Astrocyte (in vitro differentiated cells and primary cell): Measurements from ENCODE around the gene BRMS1L. TPM values are rescaled to one million over a fixed set of nuclear protein-coding genes. Genes with fewer than 3 reads are reported as not detected.

Source experiments
- DNase-seq: peaks from one replicate; pipeline ENCODE4 v3.0.0-alpha.2; 2010; ENCODE audit warnings: low read depth
- FAIRE-seq: peaks from 2 replicates; lab custom pipeline; 2011; peaks lifted over from hg19 to GRCh38; lab: Jason Lieb, UNC
- H2AFZ ChIP-seq: 2 replicates; pipeline ENCODE4 v1.6.0; 2012; ENCODE audit warnings: low read depth, low read length, inconsistent platforms
- H3K27ac ChIP-seq: 2 replicates; pipeline ENCODE4 v1.5.1; 2011; ENCODE audit warnings: low read depth, low read length, inconsistent platforms
- H3K27me3 ChIP-seq: 2 replicates; pipeline ENCODE4 v1.6.0; 2011; ENCODE audit warnings: low read length, inconsistent platforms; ENCODE audit not compliant: insufficient read depth
- H3K36me3 ChIP-seq: 2 replicates; pipeline ENCODE4 v1.5.1; 2011; ENCODE audit warnings: low read length, inconsistent platforms; ENCODE audit not compliant: insufficient read depth
- H3K4me1 ChIP-seq: 2 replicates; pipeline ENCODE4 v1.5.1; 2011; ENCODE audit warnings: low read length, inconsistent platforms; ENCODE audit not compliant: insufficient read depth
- H3K4me2 ChIP-seq: 2 replicates; pipeline ENCODE4 v1.6.0; 2012; ENCODE audit warnings: low read length, inconsistent platforms
- H3K4me3 ChIP-seq: 2 replicates; pipeline ENCODE4 v1.5.1; 2011; ENCODE audit warnings: low read depth, mild to moderate bottlenecking, low read length, inconsistent platforms; ENCODE audit not compliant: insufficient read depth
- H3K79me2 ChIP-seq: 2 replicates; pipeline ENCODE4 v1.6.0; 2012; ENCODE audit warnings: mild to moderate bottlenecking, low read length, inconsistent platforms; ENCODE audit not compliant: insufficient read depth
- H3K9ac ChIP-seq: 2 replicates; pipeline ENCODE4 v1.6.0; 2012; ENCODE audit warnings: mild to moderate bottlenecking, low read length, inconsistent platforms
- H3K9me3 ChIP-seq: 2 replicates; pipeline ENCODE4 v1.5.1; 2012; ENCODE audit warnings: low read depth, mild to moderate bottlenecking, low read length, inconsistent platforms; ENCODE audit not compliant: insufficient read depth
- H4K20me1 ChIP-seq: 2 replicates; pipeline ENCODE4 v1.6.0; 2012; ENCODE audit warnings: low read length, inconsistent platforms; ENCODE audit not compliant: insufficient read depth
- H3K27ac Mint-ChIP-seq: one replicate; pipeline ENCODE4 v1.8.0; 2021; ENCODE audit warnings: mild to moderate bottlenecking, mixed read lengths; ENCODE audit not compliant: unreplicated experiment
- H3K27me3 Mint-ChIP-seq: one replicate; pipeline ENCODE4 v1.8.0; 2021; ENCODE audit warnings: low read depth, mixed read lengths; ENCODE audit not compliant: unreplicated experiment
- H3K36me3 Mint-ChIP-seq: one replicate; pipeline ENCODE4 v1.8.0; 2021; ENCODE audit warnings: low read depth, mixed read lengths; ENCODE audit not compliant: unreplicated experiment
- H3K4me1 Mint-ChIP-seq: one replicate; pipeline ENCODE4 v1.8.0; 2021; ENCODE audit warnings: low read depth, mixed read lengths; ENCODE audit not compliant: unreplicated experiment
- H3K4me3 Mint-ChIP-seq: one replicate; pipeline ENCODE4 v1.8.0; 2021; ENCODE audit warnings: mild to moderate bottlenecking, moderate library complexity, mixed read lengths; ENCODE audit not compliant: unreplicated experiment
- H3K9me3 Mint-ChIP-seq: one replicate; pipeline ENCODE4 v1.8.0; 2021; ENCODE audit warnings: mild to moderate bottlenecking, mixed read lengths; ENCODE audit not compliant: unreplicated experiment
- CTCF ChIP-seq: IDR thresholded peaks from 2 replicates; pipeline ENCODE4 v1.5.1; 2011; ENCODE audit warnings: low read depth, mild to moderate bottlenecking, inconsistent platforms, low read length, moderate library complexity; ENCODE audit not compliant: insufficient read depth
- EZH2 ChIP-seq: IDR thresholded peaks from 2 replicates; pipeline ENCODE4 v1.6.1; 2012; ENCODE audit warnings: mild to moderate bottlenecking, low read length, inconsistent platforms; ENCODE audit not compliant: insufficient read depth
- total RNA-seq: library from RNA; stranded (reverse); gene quantifications from 2 replicates; pipeline ENCODE4 v1.2.1, GENCODE V29; 2021

BRMS1L gene
- total RNA-seq, 1 donor from 2014 or later = 12.0 TPM

- no peaks in the 10 kb centered on the region for H3K27me3 ChIP-seq
- no peak for FAIRE-seq
- TF ChIP-seq CTCF = peak; percentile 81
- no peak for TF ChIP-seq EZH2
Observed at GRCh38 chr14:35883677-35884293, 57.6 kb downstream of the BRMS1L start.

GRCh38 chr14:35890308-35890707 is 64.2 kb downstream of the BRMS1L start:
- TF ChIP-seq EZH2 (no peak), CTCF (no peak)
- H4K20me1 ChIP-seq = no peaks in the 10 kb centered on the region
- Mint-ChIP-seq H3K9me3 (peaks cover 8% of the 10 kb centered on the region), H3K4me1 (no peaks in the 10 kb centered on the region), H3K4me3 (no peak overlapping the region), H3K27ac (no peak overlapping the region), H3K36me3 (peaks cover 1% of the 10 kb centered on the region), H3K27me3 (no peaks in the 10 kb centered on the region)
- no peaks in the 10 kb centered on the region for H3K27me3 ChIP-seq
- no peak for FAIRE-seq
- no peak overlapping the region for H3K9ac ChIP-seq
- H3K9me3 ChIP-seq = no peaks in the 10 kb centered on the region
- no peak overlapping the region for H3K27ac ChIP-seq
- H3K36me3 ChIP-seq = no peaks in the 10 kb centered on the region
- no peak overlapping the region for H3K4me2 ChIP-seq
- no peak overlapping the region for H2AFZ ChIP-seq
- no peak for DNase-seq
- H3K4me1 ChIP-seq = no peaks in the 10 kb centered on the region
- no peak overlapping the region for H3K4me3 ChIP-seq
- H3K79me2 ChIP-seq = no peaks in the 10 kb centered on the region

More at GRCh38 chr14:35883677-35884293, 57.6 kb downstream of the BRMS1L start:
- H3K79me2 ChIP-seq = no peaks in the 10 kb centered on the region
- no peaks in the 10 kb centered on the region for H4K20me1 ChIP-seq
- DNase-seq = no peak
- H3K4me2 ChIP-seq = no peak overlapping the region
- no peaks in the 10 kb centered on the region for H3K36me3 ChIP-seq
- no peak overlapping the region for H3K27ac ChIP-seq
- H3K4me1 ChIP-seq = peaks cover 8% of the 10 kb centered on the region
- H3K9me3 ChIP-seq = no peaks in the 10 kb centered on the region
- no peaks in the 10 kb centered on the region for H3K9me3 Mint-ChIP-seq
- no peak overlapping the region for H3K27ac Mint-ChIP-seq
- H3K27me3 Mint-ChIP-seq = no peaks in the 10 kb centered on the region
- H3K4me3 ChIP-seq = no peak overlapping the region
- no peak overlapping the region for H3K9ac ChIP-seq
- H3K4me1 Mint-ChIP-seq = peaks cover 5% of the 10 kb centered on the region
- no peaks in the 10 kb centered on the region for H3K36me3 Mint-ChIP-seq
- H2AFZ ChIP-seq = no peak overlapping the region
- no peak overlapping the region for H3K4me3 Mint-ChIP-seq

- no peak for TF ChIP-seq EZH2
- TF ChIP-seq CTCF = no peak
Observed at GRCh38 chr14:35895256-35895655, 69.1 kb downstream of the BRMS1L start.

More at GRCh38 chr14:35895256-35895655, 69.1 kb downstream of the BRMS1L start:
- no peak overlapping the region for H3K27ac Mint-ChIP-seq
- Histone ChIP-seq H3K9me3 (no peaks in the 10 kb centered on the region), H3K4me1 (no peaks in the 10 kb centered on the region), H3K4me3 (no peak overlapping the region), H3K4me2 (no peak overlapping the region), H4K20me1 (no peaks in the 10 kb centered on the region), H3K36me3 (no peaks in the 10 kb centered on the region), H3K27me3 (no peaks in the 10 kb centered on the region), H3K27ac (no peak overlapping the region), H3K79me2 (no peaks in the 10 kb centered on the region), H3K9ac (no peak overlapping the region), H2AFZ (no peak overlapping the region)
- peaks cover 1% of the 10 kb centered on the region for H3K36me3 Mint-ChIP-seq
- H3K27me3 Mint-ChIP-seq = no peaks in the 10 kb centered on the region
- no peak for DNase-seq
- H3K9me3 Mint-ChIP-seq = peaks cover 11% of the 10 kb centered on the region
- no peak for FAIRE-seq
- H3K4me1 Mint-ChIP-seq = peaks cover 2% of the 10 kb centered on the region
- no peak overlapping the region for H3K4me3 Mint-ChIP-seq
